Upper lobe of left lung (tissue), 4 donors: ENCODE data around the gene TKFC.

ENCODE experiments used
- POLR2AphosphoS5 ChIP-seq, 2 donors: sonication (generic); formaldehyde crosslinking; IDR thresholded peaks; one replicate each; pipeline ENCODE4 v1.5.1; 2017; ENCODE audit warnings: antibody characterized with exemption in 2 of 2
- TF ChIP-seq, protein P1 (sequence below), 6 experiments: fragments of 450-650 bp in 4 of 6; fragments of 200-600 bp in 2 of 6; sonication (generic) in 2 of 6; IDR thresholded peaks; one replicate each; pipeline ENCODE4 v1.5.1; 2016 to 2019; ENCODE audit warnings: antibody characterized with exemption in 6 of 6

DNA sequence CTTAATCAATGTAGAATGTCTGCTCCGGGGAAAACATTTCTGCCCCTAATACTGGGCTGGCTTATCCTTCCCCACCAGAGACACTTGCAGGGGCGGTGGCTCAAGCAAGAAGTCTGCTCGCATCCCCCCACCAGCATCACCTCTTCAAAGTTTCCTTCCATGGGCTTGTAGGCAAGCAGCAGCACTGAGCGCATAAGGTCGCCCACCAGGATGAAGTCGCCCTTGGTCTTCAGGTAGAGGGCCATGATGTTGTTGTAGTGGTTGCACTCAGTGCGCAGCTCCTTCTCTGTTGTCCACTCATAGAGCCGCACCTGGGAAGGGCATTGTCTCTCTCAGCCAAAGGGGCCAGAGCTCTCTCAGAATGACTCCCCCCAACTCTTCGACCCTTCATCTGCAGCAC lies 29.3 kb upstream of the TKFC start:
- TF ChIP-seq, protein P1, sequence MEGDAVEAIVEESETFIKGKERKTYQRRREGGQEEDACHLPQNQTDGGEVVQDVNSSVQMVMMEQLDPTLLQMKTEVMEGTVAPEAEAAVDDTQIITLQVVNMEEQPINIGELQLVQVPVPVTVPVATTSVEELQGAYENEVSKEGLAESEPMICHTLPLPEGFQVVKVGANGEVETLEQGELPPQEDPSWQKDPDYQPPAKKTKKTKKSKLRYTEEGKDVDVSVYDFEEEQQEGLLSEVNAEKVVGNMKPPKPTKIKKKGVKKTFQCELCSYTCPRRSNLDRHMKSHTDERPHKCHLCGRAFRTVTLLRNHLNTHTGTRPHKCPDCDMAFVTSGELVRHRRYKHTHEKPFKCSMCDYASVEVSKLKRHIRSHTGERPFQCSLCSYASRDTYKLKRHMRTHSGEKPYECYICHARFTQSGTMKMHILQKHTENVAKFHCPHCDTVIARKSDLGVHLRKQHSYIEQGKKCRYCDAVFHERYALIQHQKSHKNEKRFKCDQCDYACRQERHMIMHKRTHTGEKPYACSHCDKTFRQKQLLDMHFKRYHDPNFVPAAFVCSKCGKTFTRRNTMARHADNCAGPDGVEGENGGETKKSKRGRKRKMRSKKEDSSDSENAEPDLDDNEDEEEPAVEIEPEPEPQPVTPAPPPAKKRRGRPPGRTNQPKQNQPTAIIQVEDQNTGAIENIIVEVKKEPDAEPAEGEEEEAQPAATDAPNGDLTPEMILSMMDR (IDR thresholded peaks at IDR 0.05) = no peak
- no peak for TF ChIP-seq POLR2AphosphoS5 (IDR thresholded peaks at IDR 0.05)
